Stimulated activated CD4-positive, alpha-beta T cell treated with anti-CD3 and anti-CD28 coated beads, Interleukin-2, amount 100 ng/mL, for 4 hours (primary cell): ENCODE data around the gene ADAMTSL3.

ENCODE experiments used
- DNase-seq: peaks from one replicate; pipeline ENCODE4 v3.0.0-alpha.2; 2020; ENCODE audit warnings: low read depth

The ADAMTSL3 gene

DNA sequence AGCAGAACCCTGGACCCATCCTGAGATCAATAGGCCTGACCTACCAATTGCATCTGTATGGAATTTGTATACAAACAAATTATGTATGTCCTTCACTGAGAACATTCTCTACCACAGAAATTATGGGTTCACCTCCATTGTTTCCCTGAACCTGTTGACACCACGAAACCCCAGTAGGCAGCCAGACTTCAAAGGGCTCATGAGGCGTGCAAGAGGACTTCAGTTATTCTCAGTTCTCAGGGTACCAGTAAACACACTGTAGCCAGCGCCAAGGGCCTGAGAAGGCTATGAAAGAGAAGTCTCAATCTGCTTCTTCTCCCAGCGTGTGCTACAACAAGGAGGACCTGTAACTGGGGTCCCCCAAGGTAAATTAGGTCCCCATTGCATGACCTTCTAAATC is 326.7 kb downstream of the ADAMTSL3 start:
- DNase-seq: no peak

DNA sequence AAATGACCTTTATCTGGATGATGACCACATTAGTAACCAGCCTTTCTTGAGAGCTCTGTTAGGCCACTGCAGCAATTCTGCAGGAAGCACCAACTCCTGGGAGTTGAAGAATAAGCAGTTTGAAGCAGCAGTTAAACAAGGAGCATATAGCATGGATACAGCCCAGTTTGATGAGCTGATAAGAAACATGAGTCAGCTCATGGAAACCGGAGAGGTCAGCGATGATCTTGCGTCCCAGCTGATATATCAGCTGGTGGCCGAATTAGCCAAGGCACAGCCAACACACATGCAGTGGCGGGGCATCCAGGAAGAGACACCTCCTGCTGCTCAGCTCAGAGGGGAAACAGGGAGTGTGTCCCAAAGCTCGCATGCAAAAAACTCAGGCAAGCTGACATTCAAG is 328.8 kb downstream of the ADAMTSL3 start:
- DNase-seq: no peak

DNA sequence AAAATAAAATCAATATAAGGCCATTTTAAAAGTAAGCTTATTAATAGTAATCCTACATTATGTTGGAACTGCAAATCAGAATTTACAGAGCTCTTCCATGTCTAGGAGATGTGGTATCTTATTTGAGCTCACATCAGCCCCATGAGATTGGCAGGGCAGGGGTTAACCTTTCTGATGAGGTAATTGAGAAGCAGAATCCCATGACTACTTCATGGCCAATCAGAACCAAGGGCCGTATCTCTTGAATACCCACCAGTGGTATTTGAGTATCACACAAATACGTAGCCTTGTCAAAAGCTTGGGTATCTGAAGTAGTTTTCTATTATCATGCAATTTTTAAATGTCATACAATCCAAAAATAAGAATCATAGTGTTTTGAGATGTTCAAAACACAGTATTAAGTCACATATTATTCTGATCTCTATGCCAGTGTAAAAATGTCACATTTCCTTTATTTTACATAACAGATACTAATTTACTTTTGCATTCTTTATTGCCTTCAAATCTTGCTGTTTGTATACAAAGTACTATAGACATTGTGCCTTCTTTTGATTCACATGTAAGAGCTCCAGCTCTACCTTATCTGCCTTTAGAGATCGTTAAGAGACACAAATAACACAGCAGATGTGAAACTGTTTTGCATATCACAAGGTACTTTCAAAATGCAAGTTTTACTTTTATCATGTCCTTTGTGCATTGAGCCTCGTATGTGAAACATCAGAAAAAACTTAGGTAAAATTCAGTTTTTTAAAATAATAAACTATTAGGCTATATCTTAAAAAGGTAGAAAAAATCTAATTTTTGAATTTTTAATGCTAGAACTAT is 329.9 kb downstream of the ADAMTSL3 start:
- DNase-seq: no peak

DNA sequence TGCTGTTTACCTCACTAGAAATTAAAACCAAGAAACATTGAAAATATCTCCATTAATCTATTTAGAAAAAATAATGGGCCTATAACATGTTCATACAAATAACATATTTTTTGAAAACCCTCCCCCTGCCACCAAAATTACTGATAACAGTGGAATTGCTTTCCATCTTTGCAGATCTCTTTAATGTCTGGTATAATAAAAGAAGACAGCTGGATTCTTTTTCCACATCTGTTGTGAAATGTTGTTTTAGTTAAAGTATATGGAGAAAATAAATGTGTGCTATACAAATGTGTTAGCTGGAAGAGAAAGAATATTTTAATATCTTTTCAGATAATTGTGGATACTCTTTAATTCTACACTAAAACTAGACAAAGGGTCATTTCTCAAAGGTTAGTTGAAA is 330.7 kb downstream of the ADAMTSL3 start:
- no peak for DNase-seq

DNA sequence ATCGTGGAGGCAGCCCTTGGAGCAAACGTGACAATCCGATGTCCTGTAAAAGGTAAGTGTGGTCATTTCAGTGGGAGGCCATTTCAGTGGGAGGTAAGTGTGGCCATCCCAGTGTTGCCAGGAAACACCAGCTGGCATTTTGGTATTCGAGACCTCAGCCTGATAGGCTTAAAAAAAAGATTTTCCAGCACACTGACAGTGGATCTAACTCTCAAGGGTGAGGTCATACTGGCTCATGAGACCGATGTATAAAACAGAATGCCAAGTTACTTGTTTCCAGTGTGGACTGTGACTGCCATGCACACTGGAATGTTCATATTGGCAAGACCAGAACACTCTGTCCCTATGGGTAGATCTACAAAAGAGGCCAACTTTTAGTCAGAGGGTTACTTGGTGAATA is 337.2 kb downstream of the ADAMTSL3 start:
- DNase-seq: no peak

DNA sequence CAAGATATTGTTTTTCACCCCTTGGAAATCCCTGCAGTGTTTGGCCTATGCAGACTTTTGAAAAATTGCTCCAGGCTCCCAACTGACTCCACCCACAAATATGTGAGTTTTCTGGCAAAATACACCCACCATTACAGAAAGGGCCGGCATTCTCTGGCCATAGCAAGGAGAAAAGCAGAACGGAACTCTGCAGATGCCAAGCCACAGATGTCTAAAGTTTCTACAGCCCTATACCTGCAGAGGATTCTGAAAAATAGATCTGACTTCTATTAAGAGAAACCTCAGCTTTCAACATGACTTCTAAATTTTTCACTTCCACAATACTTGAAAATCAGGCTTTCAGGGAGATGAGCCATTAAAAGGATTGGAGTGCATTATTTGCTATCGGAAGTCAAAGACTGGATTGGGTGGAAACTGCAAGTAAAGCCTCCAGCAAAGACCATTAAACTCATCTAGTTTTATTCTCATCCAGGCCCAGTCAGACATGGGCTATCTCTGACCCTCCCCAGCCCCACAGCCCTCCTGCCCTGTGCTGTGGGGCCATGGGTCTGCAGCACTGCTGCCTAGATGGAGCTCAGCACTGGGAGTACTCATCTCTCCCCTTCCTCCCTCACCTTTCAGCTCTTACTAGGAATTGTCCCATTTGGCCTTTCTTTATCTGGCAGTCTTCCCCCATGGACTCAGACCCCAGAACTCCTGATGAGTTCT is 338.6 kb downstream of the ADAMTSL3 start:
- no peak for DNase-seq

DNA sequence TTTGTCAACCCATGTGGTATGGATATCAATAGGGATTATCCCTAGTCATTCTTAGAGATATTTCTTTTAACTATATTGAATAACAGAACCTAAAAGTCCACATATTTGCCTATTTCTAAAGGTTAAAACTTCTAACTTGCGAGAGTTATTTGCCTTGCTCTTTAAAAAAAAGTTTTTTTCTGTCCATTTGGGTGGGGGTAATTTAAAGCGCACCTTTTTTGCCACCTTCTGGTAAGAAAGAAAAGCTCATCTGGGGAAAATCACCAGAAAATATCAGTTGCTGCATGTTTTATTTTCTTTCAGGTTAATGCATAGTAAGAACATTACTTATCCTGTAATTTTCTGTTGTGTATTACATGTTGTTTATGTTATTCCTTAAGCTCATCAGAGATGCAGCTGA is 339.7 kb downstream of the ADAMTSL3 start:
- DNase-seq: no peak

DNA sequence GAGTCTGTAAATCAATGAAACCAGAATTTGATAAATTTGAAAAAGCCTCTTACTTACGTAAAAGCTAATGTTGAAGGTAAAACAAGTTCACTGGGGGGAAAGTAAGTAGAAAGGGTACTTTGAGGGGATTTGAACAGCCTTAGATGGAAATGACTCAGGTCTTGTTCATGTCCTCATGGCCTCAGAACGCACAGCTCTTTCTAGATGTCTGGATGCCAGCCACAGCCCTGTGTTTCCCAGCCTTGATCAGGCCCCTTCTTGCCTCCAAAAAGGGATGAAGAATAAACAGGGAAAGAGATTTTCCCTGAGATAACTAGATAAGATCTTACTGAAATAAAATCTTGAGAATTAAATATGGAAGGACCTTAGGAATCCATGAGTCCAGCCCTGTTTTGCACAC is 344.6 kb downstream of the ADAMTSL3 start:
- no peak for DNase-seq

DNA sequence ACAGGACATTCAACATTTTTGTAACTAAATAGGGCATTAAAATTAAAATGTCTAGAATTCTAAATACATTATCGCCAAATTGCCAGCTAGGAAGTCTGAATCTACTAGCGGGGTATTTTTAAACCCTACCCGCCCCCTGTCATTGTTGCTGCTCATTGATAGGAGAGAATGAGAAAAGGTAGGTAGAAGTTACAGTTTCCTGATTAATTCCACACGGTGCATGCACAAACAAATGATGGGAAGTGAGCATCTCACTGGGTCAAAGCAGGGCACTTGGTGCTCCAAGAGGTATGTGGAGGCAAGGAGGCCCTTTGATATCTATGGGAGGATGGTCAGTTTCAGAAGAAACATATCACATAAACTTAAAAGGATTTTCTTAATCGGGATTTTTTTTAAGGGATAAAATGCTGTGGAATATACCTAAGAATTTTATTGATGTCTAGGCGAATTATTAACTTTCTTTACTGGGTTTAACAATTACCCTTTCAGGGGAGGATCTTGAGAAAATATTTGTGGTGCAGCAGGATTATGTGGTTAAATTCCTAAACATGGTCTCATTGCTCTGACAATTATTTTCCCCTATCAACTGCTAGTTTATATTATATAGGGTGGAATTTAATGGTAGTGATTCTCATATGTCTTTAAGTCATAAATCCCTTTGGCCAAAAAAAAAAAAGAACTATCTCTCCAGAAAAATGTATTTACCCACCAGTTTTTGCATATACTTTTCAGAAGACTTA is 345.6 kb downstream of the ADAMTSL3 start:
- DNase-seq: no peak

DNA sequence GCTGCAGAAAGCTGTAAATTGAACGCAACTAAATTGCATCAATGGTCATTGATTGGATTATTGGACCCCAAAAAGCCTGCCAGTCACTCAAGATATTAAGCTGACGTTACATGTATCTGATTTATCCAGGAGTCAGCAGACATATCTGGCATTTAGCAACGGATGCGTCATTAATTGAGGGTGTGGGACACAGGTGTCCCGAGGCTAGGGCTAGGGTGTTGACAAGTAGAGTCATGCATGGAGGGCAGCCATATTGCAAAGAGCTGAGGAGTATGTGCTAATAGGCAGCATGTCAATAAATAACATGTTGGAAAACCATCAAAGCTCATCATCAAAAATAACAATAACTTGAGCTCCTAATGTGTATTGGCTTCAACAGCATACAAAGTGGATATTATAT is 347.1 kb downstream of the ADAMTSL3 start:
- no peak for DNase-seq

DNA sequence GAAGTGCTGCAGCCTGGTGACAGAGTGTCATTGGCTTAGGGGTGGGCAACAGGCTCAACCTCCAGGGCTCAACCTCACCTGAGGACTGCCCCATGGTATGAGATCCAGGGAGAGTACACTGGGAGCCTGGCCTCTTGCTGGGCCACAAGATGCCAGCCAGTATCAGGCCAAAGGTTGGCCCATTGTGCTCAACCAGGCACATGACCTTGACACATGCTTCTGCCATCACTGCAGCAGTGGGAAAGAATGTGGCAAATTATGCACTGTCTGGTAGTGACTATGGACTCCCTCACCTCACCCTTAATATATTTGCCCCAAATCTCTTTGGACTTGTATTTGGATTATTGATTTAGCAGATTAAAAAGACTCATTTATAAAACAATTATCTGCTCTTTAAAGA is 347.7 kb downstream of the ADAMTSL3 start:
- DNase-seq: no peak

DNA sequence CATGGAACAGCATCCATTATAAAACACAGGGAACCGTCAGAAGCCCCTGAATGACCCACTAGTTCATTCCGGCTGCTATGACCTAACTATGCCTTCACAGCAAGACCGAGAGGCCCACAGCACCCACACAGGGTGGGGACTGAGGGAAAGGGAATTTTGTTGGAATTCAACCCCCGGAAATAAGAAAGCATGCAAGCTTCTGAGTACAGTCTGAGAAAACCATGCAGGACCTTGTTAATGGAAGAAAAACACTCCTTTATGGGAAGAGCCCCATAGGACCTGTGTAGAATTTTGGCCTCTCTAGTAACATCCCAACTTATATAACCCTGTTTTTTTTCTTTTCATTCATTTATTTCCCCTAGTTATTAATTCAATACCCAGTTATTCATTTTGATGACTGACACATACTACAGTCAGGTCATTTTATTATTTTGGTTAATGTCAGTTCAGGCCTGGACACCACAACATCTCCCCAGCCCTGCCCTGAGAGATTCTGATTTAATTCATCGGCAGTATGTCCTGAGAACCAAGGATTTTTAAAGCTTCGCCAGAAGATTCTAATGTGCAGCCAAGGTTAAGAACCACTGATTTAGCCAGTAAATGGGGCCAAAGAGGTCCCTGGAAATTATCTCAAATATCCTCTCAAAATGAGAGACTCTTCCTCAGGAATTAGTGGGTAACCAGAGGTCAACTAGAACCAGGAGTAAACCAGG is 350.0 kb downstream of the ADAMTSL3 start:
- no peak for DNase-seq

DNA sequence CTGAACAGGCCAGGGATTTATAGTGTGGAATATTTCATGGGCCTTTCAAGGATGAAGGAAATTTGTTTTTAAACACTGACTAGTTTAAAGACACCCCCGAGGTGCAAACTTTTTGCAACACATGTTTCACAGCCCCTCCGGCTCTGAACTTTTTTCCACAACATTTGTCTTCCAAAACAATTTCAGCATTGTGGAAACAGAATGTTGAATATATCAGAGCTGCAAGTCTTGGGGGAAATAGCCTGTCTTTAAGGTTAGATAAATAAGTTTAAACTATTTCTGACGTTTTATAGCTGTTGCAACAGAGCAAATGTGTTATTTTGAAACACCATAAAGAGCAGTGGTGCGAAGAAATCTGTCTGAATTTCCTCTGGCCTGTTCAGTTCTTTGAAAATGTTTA is 352.5 kb downstream of the ADAMTSL3 start:
- DNase-seq: no peak

DNA sequence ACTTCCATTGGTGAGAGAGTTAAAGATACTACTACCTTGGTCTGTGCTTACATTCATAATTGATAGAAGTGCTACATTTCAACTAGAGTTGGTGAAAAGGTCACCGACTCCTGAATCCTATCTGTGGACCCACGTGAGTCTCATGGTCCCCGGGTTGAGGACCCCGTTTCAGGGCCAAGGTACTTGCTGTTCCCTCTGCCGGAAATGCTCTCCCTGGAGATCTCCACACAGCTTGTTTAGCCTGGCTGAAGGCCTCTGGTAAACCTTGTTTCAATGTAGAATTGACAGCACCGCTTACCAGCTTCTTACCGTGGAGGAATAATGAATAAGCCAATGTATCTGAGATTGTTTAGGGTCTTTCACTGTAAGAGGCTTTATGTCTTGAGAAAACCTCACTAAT is 355.7 kb downstream of the ADAMTSL3 start:
- no peak for DNase-seq

DNA sequence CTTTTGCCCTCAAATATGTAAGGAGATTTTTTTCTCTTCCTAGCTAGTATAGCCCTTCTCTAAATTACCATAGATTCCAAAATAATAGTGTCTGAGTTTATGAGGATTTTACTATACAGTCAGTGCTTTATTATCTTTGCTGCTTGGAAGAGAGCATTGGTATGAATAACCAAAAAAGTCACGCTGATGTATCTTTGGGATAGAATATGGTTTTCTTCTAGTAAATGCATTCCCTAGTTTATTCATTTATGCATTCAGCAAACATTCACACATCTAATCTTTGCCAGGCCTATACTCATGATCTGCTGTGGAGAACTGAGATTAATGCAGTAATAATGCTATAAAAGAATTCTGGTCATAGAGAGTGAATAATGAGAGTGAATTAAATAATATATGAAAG is 356.3 kb downstream of the ADAMTSL3 start:
- DNase-seq: no peak

DNA sequence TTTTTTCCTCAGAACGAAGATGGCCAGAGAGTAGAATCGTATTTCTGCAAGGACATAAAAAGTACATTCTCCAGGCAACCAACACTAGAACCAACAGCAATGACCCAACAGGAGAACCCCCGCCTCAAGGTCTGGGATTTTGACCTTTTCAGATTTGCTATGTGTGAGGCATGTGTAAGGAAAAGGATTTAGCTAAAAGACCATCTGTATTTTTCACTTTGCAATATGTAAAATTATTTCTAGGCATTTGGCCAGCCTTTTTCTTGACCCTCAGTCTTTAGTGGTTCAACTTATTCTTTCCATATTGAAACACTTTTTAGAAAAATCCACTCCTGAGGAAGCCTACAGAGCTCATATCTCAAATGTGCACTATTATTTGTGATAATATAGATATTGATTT is 362.4 kb downstream of the ADAMTSL3 start:
- no peak for DNase-seq

DNA sequence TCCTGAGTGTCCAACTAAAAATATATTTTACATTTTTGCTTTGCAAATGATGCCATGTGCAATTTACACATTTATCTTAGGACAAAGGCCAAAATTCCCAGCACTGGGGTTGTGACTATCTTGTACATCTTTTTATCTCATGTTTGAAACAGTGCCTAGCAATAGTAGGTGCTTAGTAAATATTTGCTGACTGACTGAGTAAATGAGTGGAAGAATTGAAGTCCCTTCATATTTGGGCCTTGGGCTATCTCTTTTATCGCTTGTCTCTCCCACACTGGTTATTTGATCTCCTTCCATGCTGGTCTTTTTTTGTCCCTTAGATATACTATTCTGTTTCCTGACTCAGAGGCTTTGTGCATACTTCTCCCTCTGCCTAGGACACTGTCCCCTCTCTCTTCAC is 368.6 kb downstream of the ADAMTSL3 start:
- no peak for DNase-seq

DNA sequence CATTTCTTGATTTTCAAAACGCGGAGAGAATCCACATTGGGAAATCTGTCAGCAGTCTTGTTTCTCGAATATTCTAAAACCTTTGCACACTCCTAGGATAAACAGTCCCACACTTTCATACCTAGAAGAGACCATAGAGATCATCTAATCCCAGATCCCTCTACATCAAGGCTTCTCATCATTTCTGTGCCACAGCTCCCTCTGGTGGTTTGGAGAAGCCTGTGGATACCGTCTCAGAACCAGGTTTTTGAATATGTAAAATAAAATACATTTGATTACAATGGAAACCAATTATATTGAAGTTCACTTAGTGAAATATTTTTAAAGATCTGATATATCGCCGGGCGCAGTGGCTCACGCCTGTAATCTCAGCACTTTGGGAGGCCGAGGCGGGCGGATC is 369.7 kb downstream of the ADAMTSL3 start:
- DNase-seq: no peak

DNA sequence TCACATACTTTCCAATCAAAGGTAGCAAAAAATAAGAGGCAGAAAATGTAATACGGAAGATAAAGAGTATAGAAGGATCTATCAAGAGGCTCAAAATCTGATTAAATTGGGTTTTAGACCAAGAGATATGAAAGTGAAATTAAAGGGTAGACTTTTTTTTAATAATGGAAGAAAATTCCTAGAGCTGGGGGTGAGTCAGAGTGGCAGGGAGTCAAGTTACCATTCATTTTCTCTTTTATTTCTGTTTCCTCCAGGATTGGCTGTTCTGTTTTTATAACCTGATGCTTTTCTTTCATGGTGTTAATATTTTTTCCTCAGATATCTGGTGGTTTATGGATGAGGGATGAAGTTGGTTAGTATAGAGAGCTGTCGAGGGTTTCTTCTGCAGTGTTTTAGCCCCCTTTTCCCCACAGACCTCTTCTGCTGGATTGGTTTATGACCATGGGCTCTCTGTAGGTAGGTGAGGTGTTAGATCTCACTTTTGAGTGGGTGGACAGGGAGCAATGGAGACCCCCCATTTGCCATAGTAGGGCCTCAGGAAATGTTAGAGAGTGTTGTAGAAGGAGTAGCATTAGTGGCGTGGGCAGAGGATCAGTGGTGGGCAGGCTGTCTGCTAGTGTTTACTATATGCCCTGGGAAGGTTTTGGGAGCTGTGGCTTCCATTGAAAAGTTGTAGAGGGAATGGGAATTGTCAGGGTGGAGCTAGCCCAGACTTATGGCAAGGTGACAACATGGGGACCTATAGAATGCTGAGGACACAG is 380.1 kb downstream of the ADAMTSL3 start:
- DNase-seq: no peak

DNA sequence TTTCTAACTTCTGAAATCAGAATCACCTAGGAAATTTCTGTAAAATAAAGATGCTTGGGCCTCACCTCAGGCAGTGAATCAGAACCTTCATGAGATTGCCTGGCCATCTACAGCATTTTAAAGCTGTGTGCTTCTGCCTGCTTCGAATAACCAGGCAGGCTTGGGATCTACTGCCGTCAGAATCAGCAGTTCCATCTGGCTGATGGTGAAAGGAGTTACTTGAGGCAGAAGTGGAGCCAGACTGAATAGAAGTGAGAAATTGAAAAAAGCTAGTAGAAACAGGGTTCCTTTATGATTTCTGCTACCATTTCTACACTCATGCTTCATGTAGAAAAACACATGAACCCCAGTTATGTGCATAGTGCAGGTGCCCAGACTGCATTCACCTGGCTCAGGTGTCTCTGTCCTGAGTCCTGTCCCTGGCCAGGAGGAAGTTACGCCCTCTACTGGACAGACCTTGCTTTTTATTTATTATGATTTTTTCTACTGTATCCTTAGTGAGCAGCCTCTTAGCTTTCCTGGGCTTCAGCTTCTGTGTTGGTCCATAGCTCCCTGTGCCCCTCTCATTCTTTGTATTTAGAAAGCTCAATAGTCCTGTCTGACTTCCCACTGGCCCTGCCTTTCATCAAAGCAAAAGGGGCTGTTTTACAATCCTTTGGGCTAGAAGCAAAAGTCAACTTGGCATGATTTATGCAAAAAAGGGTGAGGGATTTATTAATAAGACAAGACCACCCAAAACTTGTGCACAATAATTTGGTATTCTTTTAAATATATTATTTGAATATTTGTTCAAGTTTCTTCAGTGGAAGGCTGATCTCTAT is 380.9 kb downstream of the ADAMTSL3 start:
- no peak for DNase-seq

DNA sequence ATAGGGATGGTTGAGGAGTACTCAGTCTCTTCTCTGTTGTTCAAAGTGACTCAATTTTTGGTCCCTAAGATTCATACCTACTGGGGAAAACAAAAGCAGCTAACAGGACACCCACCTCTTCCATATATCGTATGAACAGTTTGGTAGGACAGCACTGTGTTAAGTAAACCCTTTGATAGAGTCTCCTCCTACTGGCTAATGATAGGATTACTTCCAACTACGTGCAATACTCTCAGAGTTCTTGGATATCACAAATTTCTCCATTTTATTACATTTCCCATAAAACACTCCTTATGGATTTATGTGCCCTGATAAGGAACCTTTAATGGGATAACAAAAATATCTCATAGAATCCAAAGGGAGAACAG is 381.5 kb downstream of the ADAMTSL3 start:
- no peak for DNase-seq
